PC-9 (cell line): ENCODE results near the gene CSRP2.

Source experiments
- CTCF ChIP-seq: fragments of 200-600 bp; sonication (generic); conservative IDR thresholded peaks from 2 replicates; pipeline ENCODE4 v1.6.1; 2017; ENCODE audit warnings: mixed run types, antibody characterized with exemption, mild to moderate bottlenecking, moderate library complexity
- EZH2 ChIP-seq: fragments of 200-600 bp; sonication (generic); IDR thresholded peaks from 2 replicates; pipeline ENCODE4 v1.8.0; 2017; ENCODE audit warnings: antibody characterized with exemption, low read depth

GRCh38 chr12:76876696-76877229, 2.1 kb downstream of the CSRP2 start:
- TF ChIP-seq CTCF (no peak), EZH2 (no peak)
